GM12878 (cell line): ENCODE results near the gene RBM26. TPM values are rescaled to one million over a fixed set of nuclear protein-coding genes. Genes with fewer than 3 reads are reported as not detected.

Source experiments
- BRCA1 ChIP-seq: IDR thresholded peaks from 2 replicates; pipeline ENCODE4 v1.6.1; 2011; ENCODE audit warnings: low read depth, low read length, improper control_type of control experiment
- E4F1 ChIP-seq: fragments of 450-650 bp; IDR thresholded peaks from 2 replicates; pipeline ENCODE4 v1.6.1; 2018; ENCODE audit warnings: borderline replicate concordance, mild to moderate bottlenecking; ENCODE audit not compliant: partially characterized antibody
- EED ChIP-seq: sonication (generic); IDR thresholded peaks from 2 replicates; pipeline ENCODE4 v1.6.1; 2016; ENCODE audit warnings: antibody characterized with exemption, low read depth
- MTA3 ChIP-seq: IDR thresholded peaks from 2 replicates; pipeline ENCODE4 v1.6.1; 2012; ENCODE audit warnings: low read length, inconsistent platforms, borderline replicate concordance
- NR2F1 ChIP-seq: fragments of 450-650 bp; conservative IDR thresholded peaks from 2 replicates; pipeline ENCODE4 v1.6.1; 2017; ENCODE audit warnings: mild to moderate bottlenecking
- PBX3 ChIP-seq: IDR thresholded peaks from 2 replicates; pipeline ENCODE4 v1.6.1; 2011; ENCODE audit warnings: mild to moderate bottlenecking, low read depth, low read length, moderate library complexity; ENCODE audit not compliant: insufficient replicate concordance
- RAD21 ChIP-seq: IDR thresholded peaks from 2 replicates; pipeline ENCODE4 v1.6.1; 2011; ENCODE audit warnings: mild to moderate bottlenecking, low read depth, low read length, moderate library complexity; ENCODE audit not compliant: insufficient read depth
- RELA ChIP-seq: fragments of 450-650 bp; IDR thresholded peaks from 2 replicates; pipeline ENCODE4 v1.8.0; 2014; ENCODE audit warnings: borderline replicate concordance; ENCODE audit not compliant: partially characterized antibody
- TBL1XR1 ChIP-seq: IDR thresholded peaks from 2 replicates; pipeline ENCODE4 v1.6.1; 2012; ENCODE audit warnings: low read depth, low read length, improper control_type of control experiment
- TCF7 ChIP-seq: IDR thresholded peaks from 2 replicates; pipeline ENCODE4 v1.6.1; 2014; ENCODE audit warnings: antibody characterized with exemption, borderline replicate concordance
- ZBED1 ChIP-seq: IDR thresholded peaks from 2 replicates; pipeline ENCODE4 v1.6.1; 2016; ENCODE audit warnings: borderline replicate concordance
- polyA plus RNA-seq, 11 experiments: library from polyadenylated mRNA; depleted of rRNA in 4 of 11; unstranded in 6 of 11; stranded (reverse) in 5 of 11; fragments of >200 nt; fragmentation: Nextera tagmentation in 4 of 11; fragmentation: Illumina TruSeq in 1 of 11; extraction: Ambion mirVana in 4 of 11; extraction: Trizol in 1 of 11; gene quantifications; 1 replicate in 1 of 11; 2 replicates in 10 of 11; pipeline versions ENCODE4 v1.2.1 to v1.2.3, GENCODE V29; 2011 to 2016; ENCODE audit warnings: inconsistent platforms in 2 of 11, missing spikeins in 2 of 11, low read depth in 1 of 11
- total RNA-seq, 4 experiments: library from RNA; depleted of rRNA in 3 of 4; stranded (reverse); fragments of >200 nt in 3 of 4; fragmentation: Illumina TruSeq in 1 of 4; extraction: Trizol in 1 of 4; gene quantifications; 2 replicates each; pipeline versions ENCODE4 v1.2.1 to v1.2.3, GENCODE V29; 2013 to 2021

RBM26 gene
- total and polyA plus RNA-seq, 10 of the 15 experiments (the other 5 are each of a cell fraction or from before 2014, with no cell fraction given), result 17.6 to 71.3 (median 38.9) TPM

- TF ChIP-seq E4F1 (no peak), NR2F1 (no peak), MTA3 (no peak), RAD21 (no peak), RELA (no peak), PBX3 (no peak), ZBED1 (0 out of 2 replicates have a peak, but pooled peaks have one; percentile 43), TCF7 (no peak), EED (peak; percentile 49; the same call in 1 of the 2 replicates), BRCA1 (no peak), TBL1XR1 (no peak)
These were observed 1.1 kb downstream of the RBM26 start (continued) for GRCh38 chr13:79404985-79405384.
